NOMO-1 treated with dmso at 0.1 percent for 144 hours (cell line): ENCODE results near the gene RTKN.

Experiments used
- DNase-seq: peaks from one replicate; lab custom pipeline; 2025; ENCODE audit not compliant: unreplicated experiment; lab: John Stamatoyannopoulos, UW

Gene RTKN

GRCh38 chr2:74381751-74382150 is 60.0 kb downstream of the RTKN start:
- DNase-seq = no peak

- DNase-seq = no peak
Observed at GRCh38 chr2:74379851-74380789, 61.6 kb downstream of the RTKN start, which contains the start of gene DCTN1. Gene DCTN1 (minus strand): TSS chr2:74380311. CDS start chr2:74380037, 274 bp downstream.

DNA sequence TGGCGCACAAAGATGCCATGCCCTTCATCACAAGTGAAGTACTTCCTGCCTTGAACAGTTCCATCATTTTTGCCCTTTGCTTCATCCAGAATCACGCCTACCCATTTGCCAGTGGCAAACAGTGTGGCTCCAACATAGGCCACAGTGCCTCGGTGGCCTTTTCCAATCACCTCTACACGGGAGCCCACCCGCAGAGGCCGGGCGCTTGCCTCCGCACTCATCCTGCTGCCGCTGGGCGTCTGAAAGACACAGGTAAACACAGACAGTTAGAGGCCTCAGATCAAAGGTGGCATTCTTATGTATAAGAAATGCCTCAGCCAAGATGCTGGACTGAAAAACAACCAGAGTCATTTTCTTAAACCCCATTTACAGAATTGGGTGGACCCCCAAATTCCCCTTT is 63.7 kb downstream of the RTKN start:
- no peak for DNase-seq

DNA sequence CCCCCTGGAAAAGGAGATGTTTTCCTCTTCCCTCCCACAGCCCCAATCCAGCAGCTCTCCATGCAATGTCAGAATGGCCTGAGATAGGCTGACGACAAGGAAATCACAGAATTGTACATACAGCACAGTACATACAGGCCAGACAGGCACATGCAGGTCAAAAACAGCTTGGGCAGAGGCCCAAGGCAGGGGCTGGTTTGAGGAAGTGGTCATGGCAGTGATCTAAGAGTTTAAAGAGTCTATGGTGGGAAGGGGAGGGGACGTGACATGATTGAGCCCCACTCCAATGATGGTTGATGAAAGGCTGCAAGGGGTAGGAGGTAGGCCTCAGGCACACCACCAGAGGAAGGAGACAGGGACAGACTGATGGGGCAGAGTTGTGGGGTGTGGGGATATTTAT is 65.9 kb downstream of the RTKN start:
- peak; percentile 2 for DNase-seq
